HUES64 (cell line): ENCODE data around the gene TARS3.
"Not testable (repeated sequence)": the region's sequence is repeated elsewhere in the genome, so short reads cannot be mapped to it uniquely, and the experiment has no call there.

ENCODE experiments used
- H3K27ac ChIP-seq: 2 replicates; pipeline ENCODE4 v1.7.0; 2013; ENCODE audit warnings: low read depth, low read length, inconsistent platforms
- H3K27me3 ChIP-seq: 2 replicates; pipeline ENCODE4 v1.6.1; 2013; ENCODE audit warnings: mild to moderate bottlenecking, low read length; ENCODE audit not compliant: insufficient read depth
- H3K36me3 ChIP-seq: 2 replicates; pipeline ENCODE4 v1.6.1; 2013; ENCODE audit warnings: mild to moderate bottlenecking, low read length; ENCODE audit not compliant: insufficient read depth
- H3K4me1 ChIP-seq: 2 replicates; pipeline ENCODE4 v1.6.1; 2013; ENCODE audit warnings: mild to moderate bottlenecking, low read length, moderate library complexity; ENCODE audit not compliant: insufficient read depth
- H3K4me3 ChIP-seq: 2 replicates; pipeline ENCODE4 v1.5.1; 2013; ENCODE audit warnings: mild to moderate bottlenecking, low read length, moderate library complexity
- H3K9ac ChIP-seq: 2 replicates; pipeline ENCODE4 v1.6.1; 2013; ENCODE audit warnings: mild to moderate bottlenecking, low read depth, low read length
- H3K9me3 ChIP-seq: 2 replicates; pipeline ENCODE4 v1.6.1; 2013; ENCODE audit warnings: low read depth, low read length; ENCODE audit not compliant: insufficient read depth
- WGBS: fragments of 150-250, 120-280 bp; methylation state at CpG from one replicate; pipeline ENCODE4 v1.1.7; 2013; ENCODE audit warnings: missing lambda C conversion rate; 5-methylcytosine and 5-hydroxymethylcytosine counted together

TARS3 gene

GRCh38 chr15:101637919-101638318, 86.4 kb downstream of the TARS3 start:
- Histone ChIP-seq H3K4me1 (peaks cover 14% of the 10 kb centered on the region), H3K9me3 (no peaks in the 10 kb centered on the region), H3K36me3 (peaks cover 27% of the 10 kb centered on the region), H3K4me3 (no peak overlapping the region), H3K27me3 (no peaks in the 10 kb centered on the region), H3K27ac (no peak overlapping the region), H3K9ac (no peak overlapping the region)
- 84% methylated on average over 3 of the region's 3 CpGs for WGBS

GRCh38 chr15:101637516-101637915, 86.8 kb downstream of the TARS3 start:
- peaks cover 14% of the 10 kb centered on the region for H3K4me1 ChIP-seq
- H3K27ac ChIP-seq = no peak overlapping the region
- peaks cover 23% of the 10 kb centered on the region for H3K36me3 ChIP-seq
- no peaks in the 10 kb centered on the region for H3K9me3 ChIP-seq
- no peaks in the 10 kb centered on the region for H3K27me3 ChIP-seq
- H3K9ac ChIP-seq = no peak overlapping the region
- WGBS = 86% methylated on average over 6 of the region's 6 CpGs
- H3K4me3 ChIP-seq = no peak overlapping the region

GRCh38 chr15:101637038-101637437, 87.2 kb downstream of the TARS3 start:
- no peak overlapping the region for H3K4me3 ChIP-seq
- peaks cover 18% of the 10 kb centered on the region; the same call in 1 of the 2 replicates for H3K36me3 ChIP-seq
- H3K9me3 ChIP-seq = no peaks in the 10 kb centered on the region
- no peak overlapping the region for H3K27ac ChIP-seq
- H3K4me1 ChIP-seq = peaks cover 14% of the 10 kb centered on the region
- 86% methylated on average over 3 of the region's 3 CpGs for WGBS
- H3K9ac ChIP-seq = no peak overlapping the region
- no peaks in the 10 kb centered on the region for H3K27me3 ChIP-seq

GRCh38 chr15:101635944-101636727, 88.1 kb downstream of the TARS3 start:
- H3K27ac ChIP-seq = no peak overlapping the region
- no peaks in the 10 kb centered on the region for H3K9me3 ChIP-seq
- no peak overlapping the region for H3K9ac ChIP-seq
- no peak overlapping the region for H3K4me3 ChIP-seq
- peaks cover 14% of the 10 kb centered on the region for H3K4me1 ChIP-seq
- H3K27me3 ChIP-seq = no peaks in the 10 kb centered on the region
- WGBS = 85% methylated on average over 5 of the region's 7 CpGs
- peaks cover 14% of the 10 kb centered on the region; the same call in 1 of the 2 replicates for H3K36me3 ChIP-seq

- H3K4me1 ChIP-seq = peaks cover 14% of the 10 kb centered on the region
- H3K9me3 ChIP-seq = no peaks in the 10 kb centered on the region
- WGBS = 96% methylated on average over 3 of the region's 3 CpGs
- H3K27me3 ChIP-seq = no peaks in the 10 kb centered on the region
- H3K36me3 ChIP-seq = no peaks in the 10 kb centered on the region
- no peak overlapping the region for H3K9ac ChIP-seq
- no peak overlapping the region for H3K4me3 ChIP-seq
- H3K27ac ChIP-seq = no peak overlapping the region
These were observed 90.9 kb downstream of the TARS3 start for GRCh38 chr15:101633356-101633755.

GRCh38 chr15:101626729-101627128, 97.5 kb downstream of the TARS3 start:
- not testable (repeated sequence) for H3K27ac ChIP-seq, H3K4me1 ChIP-seq, H3K4me3 ChIP-seq, H3K36me3 ChIP-seq, H3K9ac ChIP-seq, H3K27me3 ChIP-seq
- H3K9me3 ChIP-seq = peaks cover 17% of the 10 kb centered on the region; the same call in 1 of the 2 replicates
- 57% methylated on average over 15 of the region's 15 CpGs for WGBS

- no peaks in the 10 kb centered on the region for H3K27me3 ChIP-seq
- no peaks in the 10 kb centered on the region for H3K36me3 ChIP-seq
- no peak overlapping the region for H3K9ac ChIP-seq
- no peak overlapping the region for H3K4me3 ChIP-seq
- H3K9me3 ChIP-seq = peaks cover 17% of the 10 kb centered on the region; the same call in 1 of the 2 replicates
- H3K4me1 ChIP-seq = no peaks in the 10 kb centered on the region
- WGBS = 95% methylated on average over 1 of the region's 1 CpG
- H3K27ac ChIP-seq = no peak overlapping the region
These were observed 98.3 kb downstream of the TARS3 start for GRCh38 chr15:101625980-101626379.

- no peak overlapping the region for H3K27ac ChIP-seq
- H3K4me1 ChIP-seq = no peaks in the 10 kb centered on the region
- WGBS = 75% methylated on average over 1 of the region's 1 CpG
- no peaks in the 10 kb centered on the region for H3K36me3 ChIP-seq
- H3K27me3 ChIP-seq = no peaks in the 10 kb centered on the region
- peaks cover 17% of the 10 kb centered on the region; the same call in 1 of the 2 replicates for H3K9me3 ChIP-seq
- no peak overlapping the region for H3K4me3 ChIP-seq
- H3K9ac ChIP-seq = no peak overlapping the region
These were observed 99.1 kb downstream of the TARS3 start for GRCh38 chr15:101625184-101625583.

GRCh38 chr15:101623367-101624304, 100.6 kb downstream of the TARS3 start:
- H3K4me3 ChIP-seq = no peak overlapping the region
- peaks cover 17% of the 10 kb centered on the region; the same call in 1 of the 2 replicates for H3K9me3 ChIP-seq
- H3K27ac ChIP-seq = no peak overlapping the region
- H3K4me1 ChIP-seq = no peaks in the 10 kb centered on the region
- H3K36me3 ChIP-seq = no peaks in the 10 kb centered on the region
- no peak overlapping the region for H3K9ac ChIP-seq
- 96% methylated on average over 6 of the region's 6 CpGs for WGBS
- H3K27me3 ChIP-seq = no peaks in the 10 kb centered on the region

- Histone ChIP-seq H3K27ac (no peak overlapping the region), H3K27me3 (no peaks in the 10 kb centered on the region), H3K4me3 (no peak overlapping the region), H3K4me1 (no peaks in the 10 kb centered on the region), H3K9ac (no peak overlapping the region), H3K36me3 (no peaks in the 10 kb centered on the region), H3K9me3 (peaks cover 17% of the 10 kb centered on the region; the same call in 1 of the 2 replicates)
- WGBS = 83% methylated on average over 3 of the region's 3 CpGs
These were observed 102.3 kb downstream of the TARS3 start for GRCh38 chr15:101621961-101622360.

- Histone ChIP-seq H3K27me3 (peaks cover 2% of the 10 kb centered on the region; the same call in 1 of the 2 replicates), H3K9me3 (peaks cover 10% of the 10 kb centered on the region; the same call in 1 of the 2 replicates), H3K27ac (no peak overlapping the region), H3K4me3 (no peak overlapping the region), H3K4me1 (peaks cover 8% of the 10 kb centered on the region), H3K36me3 (no peaks in the 10 kb centered on the region), H3K9ac (no peak overlapping the region)
- WGBS = 92% methylated on average over 10 of the region's 10 CpGs
These were observed 103.6 kb downstream of the TARS3 start for GRCh38 chr15:101620671-101621070.
